K562 (cell line): Measurements from ENCODE around the gene MYH15. TPM values are rescaled to one million over a fixed set of nuclear protein-coding genes. Genes with fewer than 3 reads are reported as not detected.

Experiments
- ATAC-seq: fragments of 200-7000 bp; cut with Tn5 transposase; 3 replicates; pipeline ENCODE4 v1.9.1; 2020; ENCODE audit warnings: moderate library complexity
- BruUV-seq: library from RNA; stranded (reverse); fragments of 400-500 nt; replicated peaks from 2 replicates; lab custom pipeline; 2021; lab: Mats Ljungman, UMichigan
- CTCF ChIA-PET: fragments of 300-600 bp; formaldehyde crosslinking; extraction: SDS; loops from one replicate; lab custom pipeline; 2021; ENCODE audit warnings: low intra/inter-chr PET ratio; lab: Yijun Ruan, JAX
- POLR2A ChIA-PET: fragments of 300-600, 350-650 bp; sonication (Branson Sonifier 250); formaldehyde crosslinking; extraction: SDS; loops from one replicate; lab custom pipeline; 2021; ENCODE audit warnings: antibody characterized with exemption, inconsistent platforms; lab: Yijun Ruan, JAX
- DNase-seq, 4 experiments: peaks; one replicate each; pipeline versions ENCODE4 v3.0.0 to v3.0.0-alpha.2; 2011 to 2018; ENCODE audit warnings: low spot score in 3 of 4, mixed read lengths in 3 of 4; ENCODE audit errors: extremely low read depth in 1 of 4
- FAIRE-seq: peaks from 2 replicates; lab custom pipeline; 2011; peaks lifted over from hg19 to GRCh38; lab: Jason Lieb, UNC
- H2AFZ ChIP-seq: 2 replicates; pipeline ENCODE4 v1.6.0; 2011; ENCODE audit warnings: low read depth, low read length, control low read depth, inconsistent platforms
- H3K27ac ChIP-seq: fragments of 200-600 bp; 3 replicates; pipeline ENCODE4 v1.8.0; 2011; ENCODE audit warnings: low read depth, mild to moderate bottlenecking, control low read depth, inconsistent platforms, low read length, moderate library complexity, mixed read lengths; ENCODE audit errors: extremely low read depth
- H3K27me3 ChIP-seq, 2 experiments: fragments of 300-600 bp in 1 of 2; 2 replicates in 1 of 2; 3 replicates in 1 of 2; pipeline versions ENCODE4 v1.6.0 to v1.8.0; 2011; ENCODE audit warnings: inconsistent platforms in 2 of 2, low read length in 2 of 2, mild to moderate bottlenecking in 1 of 2, mixed read lengths in 1 of 2, moderate library complexity in 1 of 2; ENCODE audit not compliant: control insufficient read depth in 2 of 2, insufficient read depth in 2 of 2
- H3K36me3 ChIP-seq: fragments of 300-600 bp; 3 replicates; pipeline ENCODE4 v1.8.0; 2011; ENCODE audit warnings: mild to moderate bottlenecking, low read length, inconsistent platforms; ENCODE audit not compliant: control insufficient read depth, insufficient read depth
- H3K4me1 ChIP-seq, 2 experiments: fragments of 200-600 bp in 1 of 2; replicated peaks in 1 of 2; 2 replicates in 1 of 2; 3 replicates in 1 of 2; pipeline versions ENCODE4 v1.5.1 to v1.8.0; 2011; ENCODE audit warnings: inconsistent platforms in 2 of 2, low read length in 2 of 2, mild to moderate bottlenecking in 1 of 2, mixed read lengths in 1 of 2, moderate library complexity in 1 of 2; ENCODE audit not compliant: control insufficient read depth in 2 of 2, insufficient read depth in 2 of 2
- H3K4me2 ChIP-seq: 2 replicates; pipeline ENCODE4 v1.6.1; 2011; ENCODE audit warnings: low read length, control low read depth, inconsistent platforms, mixed read lengths; ENCODE audit not compliant: insufficient read depth
- H3K4me3 ChIP-seq: fragments of 200-600 bp; sonication (generic), shearing (Covaris generic); 2 replicates; pipeline ENCODE4 v1.5.1; 2016; ENCODE audit warnings: control low read depth, inconsistent platforms
- H3K79me2 ChIP-seq: fragments of 200-600 bp; 3 replicates; pipeline ENCODE4 v1.8.0; 2011; ENCODE audit warnings: low read length, inconsistent platforms; ENCODE audit not compliant: control insufficient read depth, insufficient read depth
- H3K9ac ChIP-seq, 2 experiments: 2 replicates each; pipeline versions ENCODE4 v1.6.0 to v1.6.1; 2011; ENCODE audit warnings: low read depth in 2 of 2, low read length in 2 of 2, control low read depth in 1 of 2, inconsistent platforms in 1 of 2, mild to moderate bottlenecking in 1 of 2, mixed read lengths in 1 of 2; ENCODE audit not compliant: insufficient read depth in 1 of 2
- H3K9me1 ChIP-seq: one replicate; pipeline ENCODE4 v1.6.0; 2011; ENCODE audit warnings: inconsistent platforms, mild to moderate bottlenecking, low read length, moderate library complexity; ENCODE audit not compliant: control insufficient read depth, insufficient read depth
- H3K9me3 ChIP-seq: replicated peaks from 2 replicates; pipeline ENCODE4 v1.5.1; 2011; ENCODE audit warnings: low read depth, low read length, inconsistent platforms; ENCODE audit not compliant: control insufficient read depth, insufficient read depth
- H4K20me1 ChIP-seq: replicated peaks from 2 replicates; pipeline ENCODE4 v1.6.1; 2011; ENCODE audit warnings: low read length, inconsistent platforms, mixed read lengths; ENCODE audit not compliant: control insufficient read depth, insufficient read depth
- BDP1 ChIP-seq: IDR thresholded peaks from 3 replicates; pipeline ENCODE4 v1.6.1; 2011; ENCODE audit not compliant: insufficient read length, insufficient read depth
- CBFA2T2 ChIP-seq: fragments of 450-650 bp; conservative IDR thresholded peaks from 2 replicates; pipeline ENCODE4 v1.6.1; 2017; ENCODE audit warnings: mild to moderate bottlenecking
- KDM5B ChIP-seq: fragments of 200-600 bp; sonication (generic); IDR thresholded peaks from 2 replicates; pipeline ENCODE4 v1.6.1; 2012; ENCODE audit warnings: low read depth, mild to moderate bottlenecking, moderate library complexity, low read length, control low read depth, inconsistent platforms; ENCODE audit not compliant: insufficient replicate concordance
- MITF ChIP-seq: IDR thresholded peaks from 2 replicates; pipeline ENCODE4 v1.6.1; 2014; ENCODE audit warnings: antibody characterized with exemption
- NKRF ChIP-seq: fragments of 450-650 bp; IDR thresholded peaks from 2 replicates; pipeline ENCODE4 v1.6.1; 2016; ENCODE audit warnings: borderline replicate concordance
- NR4A1 ChIP-seq, 2 experiments: fragments of 250-450 bp in 1 of 2; fragments of 450-650 bp in 1 of 2; sonication (Bioruptor Pico) in 1 of 2; IDR thresholded peaks; 2 replicates each; pipeline versions ENCODE4 v1.4.0 to v1.6.1; 2016 to 2020; ENCODE audit warnings: mild to moderate bottlenecking in 2 of 2, missing compliant biosample characterization in 1 of 2, missing genetic modification characterization in 1 of 2, moderate library complexity in 1 of 2
- SAFB2 ChIP-seq: fragments of 200-400 bp; formaldehyde crosslinking; IDR thresholded peaks from 2 replicates; pipeline ENCODE4 v1.6.1; 2018; ENCODE audit warnings: borderline replicate concordance, low read length, low read depth, moderate library complexity; ENCODE audit not compliant: severe bottlenecking
- TBL1XR1 ChIP-seq, 2 experiments: IDR thresholded peaks; 2 replicates each; pipeline ENCODE4 v1.6.1; 2012; ENCODE audit warnings: improper control_type of control experiment in 2 of 2, low read length in 2 of 2, mild to moderate bottlenecking in 1 of 2
- THRB ChIP-seq: fragments of 450-650 bp; formaldehyde crosslinking; conservative IDR thresholded peaks from 2 replicates; pipeline ENCODE4 v1.4.0; 2022; ENCODE audit warnings: mild to moderate bottlenecking, missing genetic modification characterization
- TSC22D4 ChIP-seq: fragments of 450-650 bp; IDR thresholded peaks from 2 replicates; pipeline ENCODE4 v1.6.1; 2016; ENCODE audit warnings: missing genetic modification characterization, missing biosample characterization, control low read depth
- ZNF232 ChIP-seq: sonication (generic); formaldehyde crosslinking; IDR thresholded peaks from 2 replicates; pipeline ENCODE4 v1.8.0; 2022; ENCODE audit warnings: mild to moderate bottlenecking, missing genetic modification reagents
- ZNF347 ChIP-seq: fragments of 450-650 bp; formaldehyde crosslinking; IDR thresholded peaks from 2 replicates; pipeline ENCODE4 v1.4.0; 2020; ENCODE audit warnings: low read depth, mild to moderate bottlenecking, moderate library complexity
- WGBS: fragments of 100-300 bp; shearing (Covaris generic); methylation state at CpG from one replicate; pipeline ENCODE4 v1.1.6; 2016; ENCODE audit warnings: low coverage, mixed read lengths; ENCODE audit not compliant: insufficient coverage; ENCODE audit errors: missing lambda C conversion rate; 5-methylcytosine and 5-hydroxymethylcytosine counted together
- in situ Hi-C: fragments of 300-500 bp; cut with MboI; formaldehyde crosslinking; loops from 4 replicates; pipeline ENCODE4 v1.15.0; 2018; ENCODE audit warnings: inconsistent platforms, mixed read lengths
- intact Hi-C: fragments of 100-400 bp; cut with micrococcal nuclease; formaldehyde crosslinking; loops from 2 replicates; pipeline ENCODE4 v1.14.2; 2022
- polyA plus RNA-seq, 8 experiments: library from polyadenylated mRNA; depleted of rRNA in 4 of 8; stranded (reverse) in 5 of 8; unstranded in 3 of 8; fragments of >200 nt; fragmentation: Nextera tagmentation in 2 of 8; fragmentation: Illumina TruSeq in 1 of 8; extraction: Ambion mirVana in 2 of 8; extraction: Trizol in 1 of 8; gene quantifications; 2 replicates each; pipeline versions ENCODE4 v1.2.1 to v1.2.3, GENCODE V29; 2011 to 2014; ENCODE audit warnings: inconsistent platforms in 1 of 8, missing spikeins in 1 of 8
- total RNA-seq, 7 experiments: library from RNA; depleted of rRNA in 6 of 7; stranded (reverse); fragments of >200 nt in 6 of 7; fragmentation: Illumina TruSeq in 2 of 7; extraction: Trizol in 2 of 7; gene quantifications; 2 replicates each; pipeline versions ENCODE4 v1.2.1 to v1.2.3, GENCODE V29; 2011 to 2021; ENCODE audit warnings: low replicate concordance in 1 of 7

MYH15 gene
- total and polyA plus RNA-seq, 9 of the 15 experiments (the other 6 are each of a cell fraction or from before 2014, with no cell fraction given), result 0.03 to 0.29 (median 0.12) TPM

- Histone ChIP-seq H3K9ac (no peak overlapping the region), H3K4me2 (no peak overlapping the region), H4K20me1 (no peaks in the 10 kb centered on the region), H3K27ac (no peak overlapping the region)
- BruUV-seq, result no TSS peak
- POLR2A ChIA-PET, result no interaction called here
- WGBS, result 0% methylated on average over 1 of the region's 1 CpG
- no peak for TF ChIP-seq NKRF
- TF ChIP-seq TBL1XR1 (IDR thresholded peaks at IDR 0.05; ENCODE audit: low read length in 2 of 2), result no peak
- no peak for TF ChIP-seq NR4A1 (CRISPR knock-in tag; IDR thresholded peaks at IDR 0.05)
- TF ChIP-seq NR4A1 (tag; IDR thresholded peaks at IDR 0.05), result no peak
- TF ChIP-seq SAFB2, result no peak
- TF ChIP-seq MITF, result no peak
- no peak for TF ChIP-seq CBFA2T2
- TF ChIP-seq KDM5B, result no peak
- no peak for TF ChIP-seq THRB (CRISPR knock-in tag)
- no peak for TF ChIP-seq ZNF232 (CRISPR knock-in tag)
- TF ChIP-seq TSC22D4, result no peak
- TF ChIP-seq ZNF347, result no peak
- TF ChIP-seq BDP1, result no peak
- TF ChIP-seq, all 486 proteins: peak for 0
- in situ Hi-C loops, result no loop called here
- Histone ChIP-seq H3K4me1 (no peaks in the 10 kb centered on the region), H3K27me3 (no peaks in the 10 kb centered on the region), H3K36me3 (no peaks in the 10 kb centered on the region), H3K4me3 (no peak overlapping the region), H3K79me2 (no peaks in the 10 kb centered on the region), H2AFZ (no peak overlapping the region), H3K9me1 (no peaks in the 10 kb centered on the region), H3K9me3 (no peaks in the 10 kb centered on the region)
- CTCF ChIA-PET, result no interaction called here
- intact Hi-C loops, result no loop called here
- DNase-seq, result no peak
- FAIRE-seq, result no peak
- no peak for ATAC-seq
Observed at GRCh38 chr3:108433928-108434327, 76.5 kb downstream of the MYH15 start.
